HepG2 (cell line): ENCODE measurements around the gene KCNJ8. TPM values are rescaled to one million over a fixed set of nuclear protein-coding genes. Genes with fewer than 3 reads are reported as not detected.

Experiments
- ATAC-seq: fragments of 200-7000 bp; cut with Tn5 transposase; 3 replicates; pipeline ENCODE4 v1.9.1; 2020; ENCODE audit warnings: mild to moderate bottlenecking, moderate library complexity
- BruUV-seq: library from RNA; stranded (reverse); fragments of 400-500 nt; replicated peaks from 2 replicates; lab custom pipeline; 2021; lab: Mats Ljungman, UMichigan
- CTCF ChIA-PET: fragments of 300-600 bp; formaldehyde crosslinking; extraction: SDS; loops from one replicate; lab custom pipeline; 2021; ENCODE audit warnings: low total read pairs, inconsistent platforms, low intra/inter-chr PET ratio; lab: Yijun Ruan, JAX
- POLR2A ChIA-PET: fragments of 350-600 bp; sonication (Branson Sonifier 250); formaldehyde crosslinking; loops from one replicate; lab custom pipeline; 2020; ENCODE audit warnings: antibody characterized with exemption, inconsistent platforms; lab: Yijun Ruan, JAX
- DNase-seq: peaks from one replicate; pipeline ENCODE4 v3.0.0-alpha.2; 2015; ENCODE audit warnings: low spot score
- FAIRE-seq: peaks from 3 replicates; lab custom pipeline; 2011; peaks lifted over from hg19 to GRCh38; lab: Jason Lieb, UNC
- H2AFZ ChIP-seq: one replicate; pipeline ENCODE4 v1.6.1; 2011; ENCODE audit warnings: low read length, inconsistent platforms
- H3K27ac ChIP-seq: fragments of 300-600 bp; 3 replicates; pipeline ENCODE4 v1.8.0; 2011; ENCODE audit warnings: mixed run types, mild to moderate bottlenecking, mixed read lengths, low read length, inconsistent platforms; ENCODE audit not compliant: insufficient read depth; ENCODE audit errors: extremely low read length
- H3K27me3 ChIP-seq, 2 experiments: fragments of 200-600 bp in 1 of 2; 2 replicates in 1 of 2; 3 replicates in 1 of 2; pipeline versions ENCODE4 v1.6.0 to v1.8.0; 2011; ENCODE audit warnings: low read length in 2 of 2, mild to moderate bottlenecking in 2 of 2, moderate library complexity in 2 of 2, inconsistent platforms in 1 of 2; ENCODE audit not compliant: insufficient read depth in 2 of 2, control insufficient read depth in 1 of 2
- H3K36me3 ChIP-seq, 2 experiments: fragments of 200-600 bp in 1 of 2; replicated peaks in 1 of 2; 2 replicates in 1 of 2; 3 replicates in 1 of 2; pipeline versions ENCODE4 v1.5.1 to v1.8.0; 2011; ENCODE audit warnings: low read length in 2 of 2, inconsistent platforms in 1 of 2; ENCODE audit not compliant: insufficient read depth in 2 of 2, control insufficient read depth in 1 of 2
- H3K4me1 ChIP-seq: 2 replicates; pipeline ENCODE4 v1.5.1; 2012; ENCODE audit warnings: low read length, inconsistent platforms; ENCODE audit not compliant: insufficient read depth
- H3K4me2 ChIP-seq: 2 replicates; pipeline ENCODE4 v1.6.0; 2011; ENCODE audit warnings: low read depth, low read length, inconsistent platforms
- H3K4me3 ChIP-seq, 3 experiments: fragments of 200-600 bp in 1 of 3; sonication (generic), shearing (Covaris generic) in 1 of 3; replicated peaks in 1 of 3; 2 replicates each; pipeline ENCODE4 v1.5.1; 2011 to 2016; ENCODE audit warnings: low read length in 3 of 3, inconsistent platforms in 2 of 3, low read depth in 2 of 3, mild to moderate bottlenecking in 2 of 3, control low read depth in 1 of 3, mixed read lengths in 1 of 3; ENCODE audit not compliant: insufficient read depth in 1 of 3
- H3K79me2 ChIP-seq: one replicate; pipeline ENCODE4 v1.6.1; 2011; ENCODE audit warnings: low read length, inconsistent platforms; ENCODE audit not compliant: insufficient read depth
- H3K9ac ChIP-seq: 2 replicates; pipeline ENCODE4 v1.6.0; 2011; ENCODE audit warnings: mild to moderate bottlenecking, low read depth, low read length, inconsistent platforms; ENCODE audit not compliant: insufficient read depth
- H3K9me3 ChIP-seq: 2 replicates; pipeline ENCODE4 v1.5.1; 2012; ENCODE audit warnings: mild to moderate bottlenecking, low read length
- H4K20me1 ChIP-seq: 2 replicates; pipeline ENCODE4 v1.6.0; 2011; ENCODE audit warnings: inconsistent platforms, mild to moderate bottlenecking, low read length, moderate library complexity; ENCODE audit not compliant: insufficient read depth
- ASH2L ChIP-seq: fragments of 300-600, 200-600 bp; sonication (generic); IDR thresholded peaks from 2 replicates; pipeline ENCODE4 v1.7.0; 2017; ENCODE audit warnings: low read depth, mild to moderate bottlenecking, moderate library complexity, mixed read lengths, low read length; ENCODE audit not compliant: insufficient read length
- ATM ChIP-seq: fragments of 450-650 bp; IDR thresholded peaks from 2 replicates; pipeline ENCODE4 v1.7.1; 2017; ENCODE audit warnings: mild to moderate bottlenecking, borderline replicate concordance
- BORCS8-MEF2B ChIP-seq: sonication (generic); formaldehyde crosslinking; IDR thresholded peaks from 2 replicates; pipeline ENCODE4 v1.8.0; 2022; ENCODE audit warnings: mild to moderate bottlenecking, missing genetic modification reagents
- GMEB2 ChIP-seq: IDR thresholded peaks from 2 replicates; pipeline ENCODE4 v1.6.1; 2016; ENCODE audit warnings: missing biosample characterization, missing genetic modification reagents, low read depth
- HMG20B ChIP-seq: conservative IDR thresholded peaks from 2 replicates; pipeline ENCODE4 v1.6.1; 2016; ENCODE audit warnings: missing genetic modification reagents, missing compliant biosample characterization
- MTA3 ChIP-seq: sonication (generic); formaldehyde crosslinking; IDR thresholded peaks from 2 replicates; pipeline ENCODE4 v1.4.0; 2020; ENCODE audit warnings: missing genetic modification reagents
- REPIN1 ChIP-seq: sonication (generic); formaldehyde crosslinking; IDR thresholded peaks from 2 replicates; pipeline ENCODE4 v1.8.0; 2022; ENCODE audit warnings: missing genetic modification reagents, low read depth, mild to moderate bottlenecking, borderline replicate concordance
- TGIF2 ChIP-seq: IDR thresholded peaks from 2 replicates; pipeline ENCODE4 v1.6.1; 2016; ENCODE audit warnings: control low read depth, missing compliant biosample characterization
- ZFAT ChIP-seq: sonication (generic); formaldehyde crosslinking; conservative IDR thresholded peaks from 2 replicates; pipeline ENCODE4 v1.8.1; 2023; ENCODE audit warnings: missing genetic modification reagents, inconsistent platforms
- ZNF205 ChIP-seq: IDR thresholded peaks from 2 replicates; pipeline ENCODE4 v1.6.1; 2018; ENCODE audit warnings: missing biosample characterization, missing genetic modification reagents
- ZNF446 ChIP-seq: sonication (generic); formaldehyde crosslinking; IDR thresholded peaks from 2 replicates; pipeline ENCODE4 v1.5.0; 2020; ENCODE audit warnings: mild to moderate bottlenecking, missing genetic modification reagents
- in situ Hi-C: cut with HindIII; loops from 2 replicates; pipeline ENCODE4 v1.10.0; 2017; ENCODE audit warnings: low pct_unique_long_range_greater_than_20kb; ENCODE audit not compliant: extremely low pct_ligation_motif_present
- intact Hi-C: fragments of 100-400 bp; cut with micrococcal nuclease; formaldehyde crosslinking; loops from one replicate; pipeline ENCODE4 v1.10.0; 2022; ENCODE audit not compliant: unreplicated experiment
- polyA plus RNA-seq, 8 experiments: library from polyadenylated mRNA; depleted of rRNA in 3 of 8; stranded (reverse) in 7 of 8; unstranded in 1 of 8; fragments of >200 nt; fragmentation: Illumina TruSeq in 4 of 8; extraction: Trizol in 4 of 8; gene quantifications; 2 replicates each; pipeline versions ENCODE4 v1.2.1 to v1.2.3, GENCODE V29; 2011 to 2016; ENCODE audit warnings: low read depth in 4 of 8, missing spikeins in 1 of 8, mixed read lengths in 1 of 8; ENCODE audit not compliant: insufficient read depth in 1 of 8
- total RNA-seq, 5 experiments: library from RNA; depleted of rRNA; stranded (reverse); fragments of >200 nt; fragmentation: Illumina TruSeq; extraction: Trizol; gene quantifications; 2 replicates each; pipeline ENCODE4 v1.2.3, GENCODE V29; 2016; ENCODE audit warnings: low read depth in 1 of 5

Gene KCNJ8
- total and polyA plus RNA-seq, 2 of the 13 experiments (the other 11 are each of a cell fraction or from before 2014, with no cell fraction given): not detected

DNA sequence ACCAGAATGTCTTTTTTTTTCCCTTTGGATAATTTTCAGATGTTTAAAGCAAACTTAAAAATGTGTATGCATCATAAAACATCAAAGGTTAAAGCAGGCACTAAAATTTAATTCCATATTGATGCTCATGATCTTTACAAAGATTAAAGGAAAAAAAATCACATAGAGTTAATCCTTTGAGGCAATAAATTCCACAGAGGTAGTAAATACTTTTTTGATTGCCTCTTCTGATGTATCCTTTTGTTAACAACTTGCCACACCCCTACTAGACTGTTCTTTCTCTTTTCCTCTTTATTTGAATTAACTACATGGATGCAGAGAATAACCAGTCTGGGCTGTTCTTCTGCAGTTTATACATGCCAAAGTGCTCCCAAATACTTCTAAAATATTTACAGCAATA, 45.2 kb upstream of the KCNJ8 start:
- ATAC-seq (no peak), FAIRE-seq (no peak), DNase-seq (no peak)
- no peak overlapping the region for H3K9ac ChIP-seq
- no peaks in the 10 kb centered on the region for H3K27me3 ChIP-seq
- H3K4me1 ChIP-seq: 0 out of 2 replicates have a peak, but pooled peaks cover 13% of the 10 kb centered on the region
- intact Hi-C loops: no loop called here
- POLR2A ChIA-PET: no interaction called here
- no peak overlapping the region for H3K27ac ChIP-seq
- BruUV-seq: no TSS peak
- CTCF ChIA-PET: no interaction called here
- H3K4me2 ChIP-seq: no peak overlapping the region
- no peak overlapping the region for H3K4me3 ChIP-seq
- no peaks in the 10 kb centered on the region for H3K36me3 ChIP-seq
- no peaks in the 10 kb centered on the region; the same call in 1 of the 2 replicates for H3K9me3 ChIP-seq
- in situ Hi-C loops: no loop called here
- H2AFZ ChIP-seq: no peak overlapping the region
- H4K20me1 ChIP-seq: no peaks in the 10 kb centered on the region
- no peaks in the 10 kb centered on the region for H3K79me2 ChIP-seq
- TF ChIP-seq MTA3 (CRISPR knock-in tag) (no peak), HMG20B (CRISPR knock-in tag) (no peak), REPIN1 (CRISPR knock-in tag) (no peak), TGIF2 (no peak), ASH2L (no peak), ZNF205 (CRISPR knock-in tag) (no peak), ATM (no peak), ZFAT (no peak), GMEB2 (no peak), ZNF446 (CRISPR knock-in tag) (no peak), BORCS8-MEF2B (CRISPR knock-in tag) (no peak)
